ENCODE results near the gene PRKAG2. TPM values are rescaled to one million over a fixed set of nuclear protein-coding genes. Genes with fewer than 3 reads are reported as not detected.

PRKAG2 gene
- total and polyA plus RNA-seq, 4 donors = 36.7 to 46.1 (median 40.0) TPM

- Histone ChIP-seq H3K27ac (ENCODE audit: low read depth, low read length) (no peak overlapping the region), H3K9me3 (ENCODE audit: control insufficient read depth, insufficient read depth, low read length) (no peaks in the 10 kb centered on the region), H3K4me1 (ENCODE audit: control insufficient read depth, insufficient read depth, low read length) (peaks cover 6% of the 10 kb centered on the region), H3K36me3 (ENCODE audit: control insufficient read depth, insufficient read depth, low read length) (no peaks in the 10 kb centered on the region), H3K27me3 (ENCODE audit: control insufficient read depth, insufficient read depth, low read length) (peaks cover 14% of the 10 kb centered on the region), H3K4me3 (ENCODE audit: low read depth, low read length) (no peak overlapping the region)
- WGBS (ENCODE audit: insufficient coverage) = 46% methylated on average over 7 of the region's 10 CpGs
- DNase-seq (ENCODE audit: low read depth in 4 of 6, low spot score in 6 of 6) = peak in 2 of 6 donors; percentile 77 to 84
These were observed 18.7 kb upstream of the PRKAG2 start for GRCh38 chr7:151895631-151896031.

GRCh38 chr7:151895008-151895630 is 18.2 kb upstream of the PRKAG2 start:
- H3K27me3 ChIP-seq (ENCODE audit: control insufficient read depth, insufficient read depth, low read length) = peaks cover 17% of the 10 kb centered on the region
- no peaks in the 10 kb centered on the region for H3K36me3 ChIP-seq (ENCODE audit: control insufficient read depth, insufficient read depth, low read length)
- no peak overlapping the region for H3K4me3 ChIP-seq (ENCODE audit: low read depth, low read length)
- DNase-seq (ENCODE audit: low read depth in 4 of 6, low spot score in 6 of 6) = no peak
- 85% methylated on average over 21 of the region's 21 CpGs for WGBS (ENCODE audit: insufficient coverage)
- H3K27ac ChIP-seq (ENCODE audit: low read depth, low read length) = no peak overlapping the region
- no peaks in the 10 kb centered on the region for H3K9me3 ChIP-seq (ENCODE audit: control insufficient read depth, insufficient read depth, low read length)
- H3K4me1 ChIP-seq (ENCODE audit: control insufficient read depth, insufficient read depth, low read length) = peaks cover 6% of the 10 kb centered on the region

GRCh38 chr7:151894111-151895007 is 17.4 kb upstream of the PRKAG2 start:
- Histone ChIP-seq H3K9me3 (ENCODE audit: control insufficient read depth, insufficient read depth, low read length) (no peaks in the 10 kb centered on the region), H3K36me3 (ENCODE audit: control insufficient read depth, insufficient read depth, low read length) (no peaks in the 10 kb centered on the region), H3K4me3 (ENCODE audit: low read depth, low read length) (no peak overlapping the region), H3K4me1 (ENCODE audit: control insufficient read depth, insufficient read depth, low read length) (peaks cover 7% of the 10 kb centered on the region), H3K27ac (ENCODE audit: low read depth, low read length) (no peak overlapping the region), H3K27me3 (ENCODE audit: control insufficient read depth, insufficient read depth, low read length) (peaks cover 21% of the 10 kb centered on the region)
- peak in 1 of 6 donors; percentile 69 for DNase-seq (ENCODE audit: low read depth in 4 of 6, low spot score in 6 of 6)
- WGBS (ENCODE audit: insufficient coverage) = 85% methylated on average over 30 of the region's 40 CpGs

- Histone ChIP-seq H3K4me1 (ENCODE audit: control insufficient read depth, insufficient read depth, low read length) (peaks cover 16% of the 10 kb centered on the region), H3K9me3 (ENCODE audit: control insufficient read depth, insufficient read depth, low read length) (no peaks in the 10 kb centered on the region), H3K27me3 (ENCODE audit: control insufficient read depth, insufficient read depth, low read length) (peaks cover 25% of the 10 kb centered on the region), H3K36me3 (ENCODE audit: control insufficient read depth, insufficient read depth, low read length) (no peaks in the 10 kb centered on the region), H3K27ac (ENCODE audit: low read depth, low read length) (no peak overlapping the region), H3K4me3 (ENCODE audit: low read depth, low read length) (no peak overlapping the region)
- DNase-seq (ENCODE audit: low read depth in 4 of 6, low spot score in 6 of 6) = no peak
- WGBS (ENCODE audit: insufficient coverage) = 82% methylated on average over 3 of the region's 9 CpGs
These were observed 16.5 kb upstream of the PRKAG2 start for GRCh38 chr7:151893405-151893923.

- peaks cover 32% of the 10 kb centered on the region for H3K27me3 ChIP-seq (ENCODE audit: control insufficient read depth, insufficient read depth, low read length)
- DNase-seq (ENCODE audit: low read depth in 4 of 6, low spot score in 6 of 6) = no peak
- WGBS (ENCODE audit: insufficient coverage) = 55% methylated on average over 4 of the region's 9 CpGs
These were observed 14.8 kb upstream of the PRKAG2 start for GRCh38 chr7:151891753-151892152.

GRCh38 chr7:151891182-151891581 is 14.3 kb upstream of the PRKAG2 start:
- Histone ChIP-seq H3K9me3 (ENCODE audit: control insufficient read depth, insufficient read depth, low read length) (no peaks in the 10 kb centered on the region), H3K27ac (ENCODE audit: low read depth, low read length) (no peak overlapping the region), H3K27me3 (ENCODE audit: control insufficient read depth, insufficient read depth, low read length) (peaks cover 34% of the 10 kb centered on the region), H3K36me3 (ENCODE audit: control insufficient read depth, insufficient read depth, low read length) (no peaks in the 10 kb centered on the region), H3K4me1 (ENCODE audit: control insufficient read depth, insufficient read depth, low read length) (peaks cover 10% of the 10 kb centered on the region), H3K4me3 (ENCODE audit: low read depth, low read length) (no peak overlapping the region)
- WGBS (ENCODE audit: insufficient coverage) = 55% methylated on average over 7 of the region's 7 CpGs
- DNase-seq (ENCODE audit: low read depth in 4 of 6, low spot score in 6 of 6) = no peak

More at GRCh38 chr7:151891753-151892152, 14.8 kb upstream of the PRKAG2 start:
- H3K36me3 ChIP-seq (ENCODE audit: control insufficient read depth, insufficient read depth, low read length) = no peaks in the 10 kb centered on the region
- no peak overlapping the region for H3K4me3 ChIP-seq (ENCODE audit: low read depth, low read length)
- H3K4me1 ChIP-seq (ENCODE audit: control insufficient read depth, insufficient read depth, low read length) = peaks cover 10% of the 10 kb centered on the region
- no peaks in the 10 kb centered on the region for H3K9me3 ChIP-seq (ENCODE audit: control insufficient read depth, insufficient read depth, low read length)
- H3K27ac ChIP-seq (ENCODE audit: low read depth, low read length) = no peak overlapping the region

- H3K4me3 ChIP-seq (ENCODE audit: low read depth, low read length) = no peak overlapping the region
- H3K27me3 ChIP-seq (ENCODE audit: control insufficient read depth, insufficient read depth, low read length) = peaks cover 34% of the 10 kb centered on the region
- H3K27ac ChIP-seq (ENCODE audit: low read depth, low read length) = no peak overlapping the region
- DNase-seq (ENCODE audit: low read depth in 4 of 6, low spot score in 6 of 6) = peak in 1 of 6 donors; percentile 26
- peaks cover 10% of the 10 kb centered on the region for H3K4me1 ChIP-seq (ENCODE audit: control insufficient read depth, insufficient read depth, low read length)
- WGBS (ENCODE audit: insufficient coverage) = 86% methylated on average over 8 of the region's 12 CpGs
- H3K9me3 ChIP-seq (ENCODE audit: control insufficient read depth, insufficient read depth, low read length) = no peaks in the 10 kb centered on the region
- no peaks in the 10 kb centered on the region for H3K36me3 ChIP-seq (ENCODE audit: control insufficient read depth, insufficient read depth, low read length)
These were observed 13.6 kb upstream of the PRKAG2 start for GRCh38 chr7:151890355-151891004.

- Histone ChIP-seq H3K9me3 (ENCODE audit: control insufficient read depth, insufficient read depth, low read length) (no peaks in the 10 kb centered on the region), H3K4me3 (ENCODE audit: low read depth, low read length) (no peak overlapping the region), H3K27ac (ENCODE audit: low read depth, low read length) (no peak overlapping the region), H3K36me3 (ENCODE audit: control insufficient read depth, insufficient read depth, low read length) (no peaks in the 10 kb centered on the region), H3K4me1 (ENCODE audit: control insufficient read depth, insufficient read depth, low read length) (peaks cover 10% of the 10 kb centered on the region), H3K27me3 (ENCODE audit: control insufficient read depth, insufficient read depth, low read length) (peaks cover 37% of the 10 kb centered on the region)
- 89% methylated on average over 19 of the region's 21 CpGs for WGBS (ENCODE audit: insufficient coverage)
- DNase-seq (ENCODE audit: low read depth in 4 of 6, low spot score in 6 of 6) = peak in 1 of 6 donors; percentile 32
These were observed 12.8 kb upstream of the PRKAG2 start for GRCh38 chr7:151889406-151890354.
